HepG2 (cell line): ENCODE results near the gene RALY. TPM values are rescaled to one million over a fixed set of nuclear protein-coding genes. Genes with fewer than 3 reads are reported as not detected.
A peak's percentile ranks its signal among the peaks of the same experiment; 100 is the strongest.

ENCODE experiments used
- BCL6 ChIP-seq: IDR thresholded peaks from 2 replicates; pipeline ENCODE4 v1.6.1; 2016; ENCODE audit warnings: missing genetic modification reagents, missing compliant biosample characterization
- ELF4 ChIP-seq: sonication (generic); formaldehyde crosslinking; IDR thresholded peaks from 2 replicates; pipeline ENCODE4 v1.5.0; 2020; ENCODE audit warnings: missing genetic modification reagents, mild to moderate bottlenecking, moderate library complexity, borderline replicate concordance
- JUN ChIP-seq: sonication (generic); formaldehyde crosslinking; IDR thresholded peaks from 2 replicates; pipeline ENCODE4 v1.4.0; 2020; ENCODE audit warnings: mild to moderate bottlenecking, missing genetic modification reagents
- KLF6 ChIP-seq: IDR thresholded peaks from 2 replicates; pipeline ENCODE4 v1.8.0; 2016; ENCODE audit warnings: missing biosample characterization, missing genetic modification reagents
- KLF9 ChIP-seq: IDR thresholded peaks from 2 replicates; pipeline ENCODE4 v1.6.1; 2016; ENCODE audit warnings: low read depth
- KMT2A ChIP-seq: sonication (generic); formaldehyde crosslinking; IDR thresholded peaks from 2 replicates; pipeline ENCODE4 v1.4.0; 2020; ENCODE audit warnings: missing genetic modification reagents
- MYC ChIP-seq: sonication (generic); formaldehyde crosslinking; IDR thresholded peaks from 2 replicates; pipeline ENCODE4 v1.9.0; 2021; ENCODE audit warnings: missing genetic modification reagents, borderline replicate concordance
- NCOA5 ChIP-seq: sonication (generic); formaldehyde crosslinking; IDR thresholded peaks from 2 replicates; pipeline ENCODE4 v1.4.0; 2020; ENCODE audit warnings: missing genetic modification reagents
- ZFP41 ChIP-seq: sonication (generic); formaldehyde crosslinking; IDR thresholded peaks from 2 replicates; pipeline ENCODE4 v1.4.0; 2020; ENCODE audit warnings: mild to moderate bottlenecking, missing genetic modification reagents, borderline replicate concordance
- ZMYM4 ChIP-seq: sonication (generic); formaldehyde crosslinking; IDR thresholded peaks from 2 replicates; pipeline ENCODE4 v1.8.1; 2023; ENCODE audit warnings: mild to moderate bottlenecking, missing genetic modification reagents
- ZNF547 ChIP-seq: sonication (generic); formaldehyde crosslinking; IDR thresholded peaks from 2 replicates; pipeline ENCODE4 v1.5.1; 2020; ENCODE audit warnings: mild to moderate bottlenecking, missing genetic modification reagents
- polyA plus RNA-seq, 8 experiments: library from polyadenylated mRNA; depleted of rRNA in 3 of 8; stranded (reverse) in 7 of 8; unstranded in 1 of 8; fragments of >200 nt; fragmentation: Illumina TruSeq in 4 of 8; extraction: Trizol in 4 of 8; gene quantifications; 2 replicates each; pipeline versions ENCODE4 v1.2.1 to v1.2.3, GENCODE V29; 2011 to 2016; ENCODE audit warnings: low read depth in 4 of 8, missing spikeins in 1 of 8, mixed read lengths in 1 of 8; ENCODE audit not compliant: insufficient read depth in 1 of 8
- total RNA-seq, 5 experiments: library from RNA; depleted of rRNA; stranded (reverse); fragments of >200 nt; fragmentation: Illumina TruSeq; extraction: Trizol; gene quantifications; 2 replicates each; pipeline ENCODE4 v1.2.3, GENCODE V29; 2016; ENCODE audit warnings: low read depth in 1 of 5
- TF ChIP-seq, protein P1 (sequence below): sonication (generic); formaldehyde crosslinking; IDR thresholded peaks from 2 replicates; pipeline ENCODE4 v1.4.0; 2020; ENCODE audit warnings: missing genetic modification reagents
- TF ChIP-seq, protein P2 (sequence below): sonication (generic); formaldehyde crosslinking; IDR thresholded peaks from 2 replicates; pipeline ENCODE4 v1.4.0; 2020; ENCODE audit warnings: missing genetic modification reagents
- TF ChIP-seq, protein P3 (sequence below): sonication (generic); formaldehyde crosslinking; IDR thresholded peaks from 2 replicates; pipeline ENCODE4 v1.5.0; 2020; ENCODE audit warnings: missing genetic modification reagents
- TF ChIP-seq, protein P4 (sequence below): fragments of 450-650 bp; IDR thresholded peaks from 2 replicates; pipeline ENCODE4 v1.6.1; 2017
- TF ChIP-seq, protein P5 (sequence below): sonication (generic); formaldehyde crosslinking; IDR thresholded peaks from 2 replicates; pipeline ENCODE4 v1.5.0; 2020; ENCODE audit warnings: mild to moderate bottlenecking, missing genetic modification reagents, borderline replicate concordance

The RALY gene
- total and polyA plus RNA-seq, 2 of the 13 experiments (the other 11 are each of a cell fraction or from before 2014, with no cell fraction given), result 178 to 186 TPM

DNA sequence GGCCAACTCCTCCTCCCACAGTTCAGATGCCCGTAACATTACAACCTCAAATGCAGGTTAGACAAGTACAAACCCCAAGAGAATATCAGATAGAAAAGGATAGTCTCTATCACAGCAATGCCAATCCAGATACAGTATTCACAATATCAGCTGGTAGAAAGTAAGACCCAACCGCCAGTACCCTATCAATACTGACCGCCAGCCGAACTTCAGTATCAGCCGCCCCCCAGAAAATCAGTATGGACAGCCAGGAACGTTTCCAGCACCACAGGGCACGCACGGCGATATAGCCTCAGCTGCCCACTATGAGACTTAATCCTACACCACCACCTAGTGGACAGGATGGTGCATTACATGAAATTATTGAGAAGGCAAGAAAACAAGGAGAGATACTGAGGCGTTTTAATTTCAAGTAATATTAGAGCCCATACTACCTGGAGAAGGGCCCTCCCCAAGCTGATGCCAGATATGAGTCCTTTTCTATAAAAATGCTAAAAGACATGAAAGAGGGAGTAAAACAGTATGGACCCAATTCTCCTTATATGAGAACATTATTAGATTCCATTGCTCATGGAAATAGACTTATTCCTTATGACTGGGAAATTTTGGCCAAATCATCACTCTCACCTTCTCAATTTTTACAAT is 135.9 kb downstream of the RALY start (continued):
- TF ChIP-seq, protein P1, sequence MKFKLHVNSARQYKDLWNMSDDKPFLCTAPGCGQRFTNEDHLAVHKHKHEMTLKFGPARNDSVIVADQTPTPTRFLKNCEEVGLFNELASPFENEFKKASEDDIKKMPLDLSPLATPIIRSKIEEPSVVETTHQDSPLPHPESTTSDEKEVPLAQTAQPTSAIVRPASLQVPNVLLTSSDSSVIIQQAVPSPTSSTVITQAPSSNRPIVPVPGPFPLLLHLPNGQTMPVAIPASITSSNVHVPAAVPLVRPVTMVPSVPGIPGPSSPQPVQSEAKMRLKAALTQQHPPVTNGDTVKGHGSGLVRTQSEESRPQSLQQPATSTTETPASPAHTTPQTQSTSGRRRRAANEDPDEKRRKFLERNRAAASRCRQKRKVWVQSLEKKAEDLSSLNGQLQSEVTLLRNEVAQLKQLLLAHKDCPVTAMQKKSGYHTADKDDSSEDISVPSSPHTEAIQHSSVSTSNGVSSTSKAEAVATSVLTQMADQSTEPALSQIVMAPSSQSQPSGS (CRISPR knock-in tag), result no peak
- TF ChIP-seq BCL6 (CRISPR knock-in tag), result 0 out of 2 replicates have a peak, but pooled peaks have one; percentile 2
- TF ChIP-seq ZFP41 (CRISPR knock-in tag), result no peak
- no peak for TF ChIP-seq KLF6 (CRISPR knock-in tag)
- TF ChIP-seq, protein P2, sequence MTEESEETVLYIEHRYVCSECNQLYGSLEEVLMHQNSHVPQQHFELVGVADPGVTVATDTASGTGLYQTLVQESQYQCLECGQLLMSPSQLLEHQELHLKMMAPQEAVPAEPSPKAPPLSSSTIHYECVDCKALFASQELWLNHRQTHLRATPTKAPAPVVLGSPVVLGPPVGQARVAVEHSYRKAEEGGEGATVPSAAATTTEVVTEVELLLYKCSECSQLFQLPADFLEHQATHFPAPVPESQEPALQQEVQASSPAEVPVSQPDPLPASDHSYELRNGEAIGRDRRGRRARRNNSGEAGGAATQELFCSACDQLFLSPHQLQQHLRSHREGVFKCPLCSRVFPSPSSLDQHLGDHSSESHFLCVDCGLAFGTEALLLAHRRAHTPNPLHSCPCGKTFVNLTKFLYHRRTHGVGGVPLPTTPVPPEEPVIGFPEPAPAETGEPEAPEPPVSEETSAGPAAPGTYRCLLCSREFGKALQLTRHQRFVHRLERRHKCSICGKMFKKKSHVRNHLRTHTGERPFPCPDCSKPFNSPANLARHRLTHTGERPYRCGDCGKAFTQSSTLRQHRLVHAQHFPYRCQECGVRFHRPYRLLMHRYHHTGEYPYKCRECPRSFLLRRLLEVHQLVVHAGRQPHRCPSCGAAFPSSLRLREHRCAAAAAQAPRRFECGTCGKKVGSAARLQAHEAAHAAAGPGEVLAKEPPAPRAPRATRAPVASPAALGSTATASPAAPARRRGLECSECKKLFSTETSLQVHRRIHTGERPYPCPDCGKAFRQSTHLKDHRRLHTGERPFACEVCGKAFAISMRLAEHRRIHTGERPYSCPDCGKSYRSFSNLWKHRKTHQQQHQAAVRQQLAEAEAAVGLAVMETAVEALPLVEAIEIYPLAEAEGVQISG (CRISPR knock-in tag), result peak; percentile 51
- TF ChIP-seq ZMYM4, result no peak
- 0 out of 2 replicates have a peak, but pooled peaks have one; percentile 58 for TF ChIP-seq KLF9 (CRISPR knock-in tag)
- TF ChIP-seq JUN (CRISPR knock-in tag), result no peak
- no peak for TF ChIP-seq MYC
- TF ChIP-seq, protein P3, sequence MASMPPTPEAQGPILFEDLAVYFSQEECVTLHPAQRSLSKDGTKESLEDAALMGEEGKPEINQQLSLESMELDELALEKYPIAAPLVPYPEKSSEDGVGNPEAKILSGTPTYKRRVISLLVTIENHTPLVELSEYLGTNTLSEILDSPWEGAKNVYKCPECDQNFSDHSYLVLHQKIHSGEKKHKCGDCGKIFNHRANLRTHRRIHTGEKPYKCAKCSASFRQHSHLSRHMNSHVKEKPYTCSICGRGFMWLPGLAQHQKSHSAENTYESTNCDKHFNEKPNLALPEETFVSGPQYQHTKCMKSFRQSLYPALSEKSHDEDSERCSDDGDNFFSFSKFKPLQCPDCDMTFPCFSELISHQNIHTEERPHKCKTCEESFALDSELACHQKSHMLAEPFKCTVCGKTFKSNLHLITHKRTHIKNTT (CRISPR knock-in tag), result no peak
- TF ChIP-seq KMT2A (CRISPR knock-in tag), result 0 out of 2 replicates have a peak, but pooled peaks have one; percentile 32
- TF ChIP-seq, protein P4, sequence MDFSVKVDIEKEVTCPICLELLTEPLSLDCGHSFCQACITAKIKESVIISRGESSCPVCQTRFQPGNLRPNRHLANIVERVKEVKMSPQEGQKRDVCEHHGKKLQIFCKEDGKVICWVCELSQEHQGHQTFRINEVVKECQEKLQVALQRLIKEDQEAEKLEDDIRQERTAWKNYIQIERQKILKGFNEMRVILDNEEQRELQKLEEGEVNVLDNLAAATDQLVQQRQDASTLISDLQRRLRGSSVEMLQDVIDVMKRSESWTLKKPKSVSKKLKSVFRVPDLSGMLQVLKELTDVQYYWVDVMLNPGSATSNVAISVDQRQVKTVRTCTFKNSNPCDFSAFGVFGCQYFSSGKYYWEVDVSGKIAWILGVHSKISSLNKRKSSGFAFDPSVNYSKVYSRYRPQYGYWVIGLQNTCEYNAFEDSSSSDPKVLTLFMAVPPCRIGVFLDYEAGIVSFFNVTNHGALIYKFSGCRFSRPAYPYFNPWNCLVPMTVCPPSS, result no peak
- TF ChIP-seq, protein P5, sequence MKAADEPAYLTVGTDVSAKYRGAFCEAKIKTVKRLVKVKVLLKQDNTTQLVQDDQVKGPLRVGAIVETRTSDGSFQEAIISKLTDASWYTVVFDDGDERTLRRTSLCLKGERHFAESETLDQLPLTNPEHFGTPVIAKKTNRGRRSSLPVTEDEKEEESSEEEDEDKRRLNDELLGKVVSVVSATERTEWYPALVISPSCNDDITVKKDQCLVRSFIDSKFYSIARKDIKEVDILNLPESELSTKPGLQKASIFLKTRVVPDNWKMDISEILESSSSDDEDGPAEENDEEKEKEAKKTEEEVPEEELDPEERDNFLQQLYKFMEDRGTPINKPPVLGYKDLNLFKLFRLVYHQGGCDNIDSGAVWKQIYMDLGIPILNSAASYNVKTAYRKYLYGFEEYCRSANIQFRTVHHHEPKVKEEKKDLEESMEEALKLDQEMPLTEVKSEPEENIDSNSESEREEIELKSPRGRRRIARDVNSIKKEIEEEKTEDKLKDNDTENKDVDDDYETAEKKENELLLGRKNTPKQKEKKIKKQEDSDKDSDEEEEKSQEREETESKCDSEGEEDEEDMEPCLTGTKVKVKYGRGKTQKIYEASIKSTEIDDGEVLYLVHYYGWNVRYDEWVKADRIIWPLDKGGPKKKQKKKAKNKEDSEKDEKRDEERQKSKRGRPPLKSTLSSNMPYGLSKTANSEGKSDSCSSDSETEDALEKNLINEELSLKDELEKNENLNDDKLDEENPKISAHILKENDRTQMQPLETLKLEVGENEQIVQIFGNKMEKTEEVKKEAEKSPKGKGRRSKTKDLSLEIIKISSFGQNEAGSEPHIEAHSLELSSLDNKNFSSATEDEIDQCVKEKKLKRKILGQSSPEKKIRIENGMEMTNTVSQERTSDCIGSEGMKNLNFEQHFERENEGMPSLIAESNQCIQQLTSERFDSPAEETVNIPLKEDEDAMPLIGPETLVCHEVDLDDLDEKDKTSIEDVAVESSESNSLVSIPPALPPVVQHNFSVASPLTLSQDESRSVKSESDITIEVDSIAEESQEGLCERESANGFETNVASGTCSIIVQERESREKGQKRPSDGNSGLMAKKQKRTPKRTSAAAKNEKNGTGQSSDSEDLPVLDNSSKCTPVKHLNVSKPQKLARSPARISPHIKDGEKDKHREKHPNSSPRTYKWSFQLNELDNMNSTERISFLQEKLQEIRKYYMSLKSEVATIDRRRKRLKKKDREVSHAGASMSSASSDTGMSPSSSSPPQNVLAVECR, result no peak
- 0 out of 2 replicates have a peak, but pooled peaks have one; percentile 42 for TF ChIP-seq ZNF547 (CRISPR knock-in tag)
- no peak for TF ChIP-seq ELF4 (CRISPR knock-in tag)
- TF ChIP-seq NCOA5, result no peak
